ENCODE measurements around the gene KLHL18.
A peak's percentile ranks its signal among the peaks of the same experiment; 100 is the strongest.

The KLHL18 gene

GRCh38 chr3:47380026-47380600, 97.4 kb downstream of the KLHL18 start:
- no peak for DNase-seq (ENCODE audit: low read depth)
- TF ChIP-seq CTCF (IDR thresholded peaks at IDR 0.05; ENCODE audit: low read depth, low read length, missing control alignments): no peak
- peak overlapping the region; percentile 83 for H3K4me3 ChIP-seq (ENCODE audit: low read depth, low read length)

- DNase-seq (ENCODE audit: low read depth): peak; percentile 96
- peak within 1 kb of the TSS; percentile 83 for H3K4me3 ChIP-seq (ENCODE audit: low read depth, low read length)
- no peak for TF ChIP-seq CTCF (IDR thresholded peaks at IDR 0.05; ENCODE audit: low read depth, low read length, missing control alignments)
These were observed 98.0 kb downstream of the KLHL18 start, which contains the start of gene PTPN23 for GRCh38 chr3:47380601-47381316. Gene PTPN23, plus strand, starts transcription at chr3:47381021. Its CDS starts 76 bp downstream, at chr3:47381097.

GRCh38 chr3:47381317-47382157, 98.8 kb downstream of the KLHL18 start:
- DNase-seq (ENCODE audit: low read depth): peak; percentile 67
- no peak for TF ChIP-seq CTCF (IDR thresholded peaks at IDR 0.05; ENCODE audit: low read depth, low read length, missing control alignments)
- H3K4me3 ChIP-seq (ENCODE audit: low read depth, low read length): peak overlapping the region; percentile 83

- TF ChIP-seq CTCF (IDR thresholded peaks at IDR 0.05; ENCODE audit: low read depth, low read length, missing control alignments): no peak
- DNase-seq (ENCODE audit: low read depth): no peak
- H3K4me3 ChIP-seq (ENCODE audit: low read depth, low read length): no peak overlapping the region
These were observed 101.7 kb downstream of the KLHL18 start for GRCh38 chr3:47384425-47384824.

- no peak overlapping the region for H3K4me3 ChIP-seq (ENCODE audit: low read depth, low read length)
- no peak for TF ChIP-seq CTCF (IDR thresholded peaks at IDR 0.05; ENCODE audit: low read depth, low read length, missing control alignments)
- DNase-seq (ENCODE audit: low read depth): no peak
These were observed 102.3 kb downstream of the KLHL18 start for GRCh38 chr3:47385007-47385406.

GRCh38 chr3:47385796-47386195, 103.1 kb downstream of the KLHL18 start:
- no peak for DNase-seq (ENCODE audit: low read depth)
- H3K4me3 ChIP-seq (ENCODE audit: low read depth, low read length): no peak overlapping the region
- no peak for TF ChIP-seq CTCF (IDR thresholded peaks at IDR 0.05; ENCODE audit: low read depth, low read length, missing control alignments)

Measured in GM12864 (cell line).